MM.1S (cell line): ENCODE results near the gene SNTG2.

ENCODE experiments used
- EZH2 ChIP-seq: fragments of 300-600 bp; sonication (generic); optimal IDR thresholded peaks from 2 replicates; pipeline ENCODE3; 2017; ENCODE audit warnings: low read depth, mild to moderate bottlenecking, antibody characterized with exemption, low read length, mixed read lengths
- TF ChIP-seq, protein P1 (sequence below): fragments of 300-600 bp; sonication (generic); IDR thresholded peaks from 2 replicates; pipeline ENCODE4 v1.5.1; 2016; ENCODE audit warnings: antibody characterized with exemption, low read length, mixed read lengths

DNA sequence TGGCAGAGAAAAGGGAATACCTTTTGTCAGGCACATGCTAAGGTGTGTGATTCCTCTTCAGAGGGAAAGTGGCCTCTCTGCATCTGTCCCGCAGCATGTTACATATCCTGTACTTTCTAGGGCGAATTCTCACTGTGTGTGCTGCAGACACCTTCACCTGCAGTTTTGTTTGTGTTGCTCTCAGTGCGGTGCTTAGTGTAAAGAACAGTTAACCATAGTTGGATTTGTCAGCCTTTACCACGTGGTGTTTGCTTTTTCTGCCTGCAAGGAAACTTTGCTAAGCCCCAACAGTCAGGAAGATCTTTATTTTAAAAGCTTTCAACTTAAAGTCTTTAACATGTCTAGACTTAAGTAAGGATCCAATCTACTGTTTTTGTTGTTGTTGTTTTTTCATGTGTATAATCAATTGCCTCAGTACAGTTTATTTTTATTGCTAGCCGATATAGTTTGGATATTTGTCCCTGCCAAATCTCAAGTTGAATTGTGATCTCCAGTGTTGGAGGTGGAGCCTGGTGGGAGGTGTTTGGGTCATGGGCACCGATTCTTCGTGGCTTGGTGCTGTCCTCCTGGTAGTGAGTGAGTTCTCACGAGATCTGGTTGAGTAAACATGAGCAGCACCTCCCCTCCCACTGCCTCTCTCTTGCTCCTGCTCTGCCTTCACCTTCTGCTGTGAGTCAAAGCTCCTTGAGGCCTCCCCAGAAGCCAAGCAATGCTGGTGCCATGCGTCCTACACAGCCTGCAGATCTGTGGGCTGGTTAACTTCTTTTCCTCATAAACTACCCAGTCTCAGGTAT is 90.6 kb downstream of the SNTG2 start:
- TF ChIP-seq, protein P1, sequence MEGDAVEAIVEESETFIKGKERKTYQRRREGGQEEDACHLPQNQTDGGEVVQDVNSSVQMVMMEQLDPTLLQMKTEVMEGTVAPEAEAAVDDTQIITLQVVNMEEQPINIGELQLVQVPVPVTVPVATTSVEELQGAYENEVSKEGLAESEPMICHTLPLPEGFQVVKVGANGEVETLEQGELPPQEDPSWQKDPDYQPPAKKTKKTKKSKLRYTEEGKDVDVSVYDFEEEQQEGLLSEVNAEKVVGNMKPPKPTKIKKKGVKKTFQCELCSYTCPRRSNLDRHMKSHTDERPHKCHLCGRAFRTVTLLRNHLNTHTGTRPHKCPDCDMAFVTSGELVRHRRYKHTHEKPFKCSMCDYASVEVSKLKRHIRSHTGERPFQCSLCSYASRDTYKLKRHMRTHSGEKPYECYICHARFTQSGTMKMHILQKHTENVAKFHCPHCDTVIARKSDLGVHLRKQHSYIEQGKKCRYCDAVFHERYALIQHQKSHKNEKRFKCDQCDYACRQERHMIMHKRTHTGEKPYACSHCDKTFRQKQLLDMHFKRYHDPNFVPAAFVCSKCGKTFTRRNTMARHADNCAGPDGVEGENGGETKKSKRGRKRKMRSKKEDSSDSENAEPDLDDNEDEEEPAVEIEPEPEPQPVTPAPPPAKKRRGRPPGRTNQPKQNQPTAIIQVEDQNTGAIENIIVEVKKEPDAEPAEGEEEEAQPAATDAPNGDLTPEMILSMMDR = no peak
- TF ChIP-seq EZH2 = no peak
